ENCODE measurements around the gene DMRTB1. TPM values are rescaled to one million over a fixed set of nuclear protein-coding genes. Genes with fewer than 3 reads are reported as not detected.

Gene DMRTB1
- total RNA-seq, 1 donor from 2014 or later, result not detected

DNA sequence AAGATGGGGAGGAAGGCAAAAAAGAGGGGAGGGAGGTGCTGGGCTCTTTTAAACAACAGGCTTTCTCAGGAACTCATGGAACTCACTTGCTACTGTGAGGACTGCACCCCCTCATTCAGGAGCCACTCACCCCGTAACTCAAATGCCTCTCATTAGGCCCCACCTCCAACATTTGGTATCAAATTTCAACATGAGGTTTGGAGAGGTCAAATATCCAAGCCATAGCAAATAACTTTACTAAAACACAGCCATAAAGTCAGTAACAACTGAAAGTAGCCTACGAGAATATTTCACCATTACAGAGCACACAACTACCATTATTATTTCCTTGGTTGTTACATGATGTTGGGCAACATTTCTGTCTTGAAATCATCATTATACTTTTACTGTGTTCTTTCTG is 13.1 kb upstream of the DMRTB1 start:
- Mint-ChIP-seq H3K36me3 (ENCODE audit: unreplicated experiment) (no peaks in the 10 kb centered on the region), H3K4me3 (ENCODE audit: unreplicated experiment) (no peak overlapping the region), H3K27me3 (ENCODE audit: unreplicated experiment) (no peaks in the 10 kb centered on the region), H3K4me1 (ENCODE audit: unreplicated experiment) (peaks cover 16% of the 10 kb centered on the region), H3K27ac (ENCODE audit: unreplicated experiment) (no peak overlapping the region), H3K9me3 (ENCODE audit: unreplicated experiment) (no peaks in the 10 kb centered on the region)
- TF ChIP-seq CTCF (IDR thresholded peaks at IDR 0.05), result no peak
- DNase-seq (ENCODE audit: extremely low spot score, unreplicated experiment), result no peak

DNA sequence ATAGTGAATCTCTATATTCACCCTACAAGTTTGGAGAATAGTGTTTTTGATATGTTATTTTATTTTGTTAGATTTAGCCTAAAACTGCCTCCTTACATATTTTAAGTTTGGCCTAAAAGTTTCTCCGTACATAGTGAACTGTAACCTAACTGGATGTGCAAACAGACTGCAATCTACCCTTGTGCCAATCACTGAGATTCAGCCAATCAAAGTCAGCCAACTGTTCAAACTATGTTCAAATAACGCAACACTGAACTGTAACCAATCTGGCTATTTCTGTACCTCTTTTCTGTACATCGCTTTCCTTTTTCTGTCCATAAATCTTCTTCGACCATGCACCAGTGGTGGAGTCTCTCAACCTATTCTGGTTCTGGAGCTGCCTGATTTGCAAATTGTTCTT is 11.8 kb upstream of the DMRTB1 start:
- Mint-ChIP-seq H3K27ac (ENCODE audit: unreplicated experiment) (no peak overlapping the region), H3K36me3 (ENCODE audit: unreplicated experiment) (no peaks in the 10 kb centered on the region), H3K27me3 (ENCODE audit: unreplicated experiment) (no peaks in the 10 kb centered on the region), H3K4me3 (ENCODE audit: unreplicated experiment) (no peak overlapping the region), H3K9me3 (ENCODE audit: unreplicated experiment) (no peaks in the 10 kb centered on the region), H3K4me1 (ENCODE audit: unreplicated experiment) (peaks cover 16% of the 10 kb centered on the region)
- TF ChIP-seq CTCF (IDR thresholded peaks at IDR 0.05), result no peak
- no peak for DNase-seq (ENCODE audit: extremely low spot score, unreplicated experiment)

- Mint-ChIP-seq H3K4me1 (ENCODE audit: unreplicated experiment) (peaks cover 16% of the 10 kb centered on the region), H3K4me3 (ENCODE audit: unreplicated experiment) (no peak overlapping the region), H3K27ac (ENCODE audit: unreplicated experiment) (no peak overlapping the region), H3K36me3 (ENCODE audit: unreplicated experiment) (no peaks in the 10 kb centered on the region), H3K27me3 (ENCODE audit: unreplicated experiment) (no peaks in the 10 kb centered on the region), H3K9me3 (ENCODE audit: unreplicated experiment) (no peaks in the 10 kb centered on the region)
- no peak for TF ChIP-seq CTCF (IDR thresholded peaks at IDR 0.05)
- DNase-seq (ENCODE audit: extremely low spot score, unreplicated experiment), result no peak
These were observed 10.9 kb upstream of the DMRTB1 start for GRCh38 chr1:53448241-53448841.

- no peak overlapping the region for H3K27ac Mint-ChIP-seq (ENCODE audit: unreplicated experiment)
- H3K9me3 Mint-ChIP-seq (ENCODE audit: unreplicated experiment), result no peaks in the 10 kb centered on the region
- H3K4me3 Mint-ChIP-seq (ENCODE audit: unreplicated experiment), result no peak overlapping the region
- DNase-seq (ENCODE audit: extremely low spot score, unreplicated experiment), result no peak
- H3K4me1 Mint-ChIP-seq (ENCODE audit: unreplicated experiment), result peaks cover 16% of the 10 kb centered on the region
- no peaks in the 10 kb centered on the region for H3K36me3 Mint-ChIP-seq (ENCODE audit: unreplicated experiment)
- no peak for TF ChIP-seq CTCF (IDR thresholded peaks at IDR 0.05)
- no peaks in the 10 kb centered on the region for H3K27me3 Mint-ChIP-seq (ENCODE audit: unreplicated experiment)
These were observed 10.2 kb upstream of the DMRTB1 start for GRCh38 chr1:53449021-53449420.

DNA sequence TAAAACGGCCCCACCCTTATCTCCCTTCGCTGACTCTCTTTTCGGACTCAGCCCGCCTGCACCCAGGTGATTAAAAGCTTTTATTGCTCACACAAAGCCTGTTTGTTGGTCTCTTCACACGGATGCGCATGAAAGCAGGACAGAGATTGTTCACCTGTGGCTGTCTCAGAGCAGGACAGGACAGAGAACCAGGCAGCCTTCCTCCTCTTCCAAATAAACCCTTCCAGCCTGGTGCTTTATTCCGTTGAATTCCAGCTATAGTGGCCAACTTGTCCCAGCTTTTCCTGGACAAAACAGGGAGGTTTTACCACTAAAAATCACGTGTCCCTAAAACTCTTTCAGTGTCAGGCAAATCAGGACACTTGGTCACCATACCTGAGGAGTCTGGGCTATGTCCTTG is 9.5 kb upstream of the DMRTB1 start:
- Mint-ChIP-seq H3K4me1 (ENCODE audit: unreplicated experiment) (peaks cover 16% of the 10 kb centered on the region), H3K36me3 (ENCODE audit: unreplicated experiment) (no peaks in the 10 kb centered on the region), H3K27me3 (ENCODE audit: unreplicated experiment) (no peaks in the 10 kb centered on the region), H3K27ac (ENCODE audit: unreplicated experiment) (no peak overlapping the region), H3K4me3 (ENCODE audit: unreplicated experiment) (no peak overlapping the region), H3K9me3 (ENCODE audit: unreplicated experiment) (no peaks in the 10 kb centered on the region)
- TF ChIP-seq CTCF (IDR thresholded peaks at IDR 0.05), result no peak
- no peak for DNase-seq (ENCODE audit: extremely low spot score, unreplicated experiment)
